GM21367 (cell line): ENCODE data around the gene LYSMD2.

Experiments used
- ATAC-seq: cut with Tn5 transposase; IDR thresholded peaks from one replicate; pipeline ENCODE4 v1.9.1; 2021; ENCODE audit not compliant: unreplicated experiment

The LYSMD2 gene

GRCh38 chr15:51752888-51753287, 15.4 kb upstream of the LYSMD2 start:
- no peak for ATAC-seq

- peak; percentile 27 for ATAC-seq
Measured at GRCh38 chr15:51751697-51752683, 14.5 kb upstream of the LYSMD2 start.

GRCh38 chr15:51750792-51751696, 13.6 kb upstream of the LYSMD2 start, which contains the start of gene TMOD2:
Gene TMOD2, plus strand, starts transcription at chr15:51751597. Its CDS starts 14,845 bp downstream, at chr15:51766442.
- peak; percentile 62 for ATAC-seq

GRCh38 chr15:51750186-51750585, 12.7 kb upstream of the LYSMD2 start:
- ATAC-seq = no peak

GRCh38 chr15:51749307-51749706, 11.9 kb upstream of the LYSMD2 start:
- ATAC-seq = no peak

GRCh38 chr15:51739061-51739712, 1.7 kb upstream of the LYSMD2 start:
- no peak for ATAC-seq

- no peak for ATAC-seq
Measured at GRCh38 chr15:51738553-51738952, 1.1 kb upstream of the LYSMD2 start.

GRCh38 chr15:51736751-51737521, 519 bp downstream of the LYSMD2 start:
- ATAC-seq = peak; percentile 24

GRCh38 chr15:51736069-51736468, 1.4 kb downstream of the LYSMD2 start:
- ATAC-seq = no peak

GRCh38 chr15:51735228-51736010, 2.0 kb downstream of the LYSMD2 start:
- no peak for ATAC-seq

- no peak for ATAC-seq
Measured at GRCh38 chr15:51732646-51733045, 4.8 kb downstream of the LYSMD2 start.

GRCh38 chr15:51731549-51732267, 5.7 kb downstream of the LYSMD2 start:
- peak; percentile 46 for ATAC-seq

GRCh38 chr15:51727141-51727897, 10.1 kb downstream of the LYSMD2 start:
- ATAC-seq = no peak

GRCh38 chr15:51726302-51727073, 11.0 kb downstream of the LYSMD2 start:
- peak; percentile 67 for ATAC-seq

GRCh38 chr15:51724673-51725072, 12.8 kb downstream of the LYSMD2 start:
- ATAC-seq = no peak

- no peak for ATAC-seq
Measured at GRCh38 chr15:51724199-51724598, 13.3 kb downstream of the LYSMD2 start.
